SK-N-MC (cell line): ENCODE results near the gene COPE.
"Not testable (repeated sequence)": the region's sequence is repeated elsewhere in the genome, so short reads cannot be mapped to it uniquely, and the experiment has no call there.

Experiments used
- DNase-seq: peaks from one replicate; pipeline ENCODE4 v3.0.0-alpha.2; 2011; ENCODE audit warnings: low read depth, low spot score
- H3K27ac ChIP-seq: fragments of 200-600 bp; sonication (generic); 2 replicates; pipeline ENCODE4 v1.5.1; 2016; ENCODE audit warnings: mixed run types
- H3K36me3 ChIP-seq: fragments of 200-600 bp; sonication (generic); 2 replicates; pipeline ENCODE4 v1.6.1; 2017; ENCODE audit warnings: antibody characterized with exemption, low read length, mixed read lengths; ENCODE audit not compliant: insufficient read depth
- H3K4me3 ChIP-seq: fragments of 200-600 bp; sonication (generic); 2 replicates; pipeline ENCODE4 v1.5.1; 2016
- H3K9ac ChIP-seq: fragments of 200-600 bp; sonication (generic); 2 replicates; pipeline ENCODE4 v1.8.0; 2017; ENCODE audit warnings: mixed run types, mixed read lengths; ENCODE audit not compliant: insufficient read length
- H3K9me3 ChIP-seq: fragments of 200-600 bp; sonication (generic); 2 replicates; pipeline ENCODE4 v1.6.1; 2017; ENCODE audit warnings: low read depth, mild to moderate bottlenecking, antibody characterized with exemption, low read length, moderate library complexity, mixed read lengths
- EZH2 ChIP-seq: fragments of 200-600 bp; sonication (generic); IDR thresholded peaks from one replicate; pipeline ENCODE4 v1.6.1; 2017; ENCODE audit warnings: antibody characterized with exemption
- FOXP2 ChIP-seq: optimal IDR thresholded peaks from 2 replicates; pipeline ENCODE3; 2011; ENCODE audit warnings: mild to moderate bottlenecking, moderate library complexity; ENCODE audit not compliant: insufficient read depth; ENCODE audit errors: extremely low read length, control extremely low read depth
- POLR2AphosphoS5 ChIP-seq: IDR thresholded peaks from 2 replicates; pipeline ENCODE4 v1.6.1; 2012; ENCODE audit warnings: mild to moderate bottlenecking, low read depth, low read length, borderline replicate concordance

The COPE gene

GRCh38 chr19:18929311-18929710 lies 10.1 kb upstream of the COPE start:
- no peak overlapping the region for H3K4me3 ChIP-seq
- TF ChIP-seq POLR2AphosphoS5 = no peak
- TF ChIP-seq EZH2 = no peak
- no peak for TF ChIP-seq FOXP2
- H3K9ac ChIP-seq = no peak overlapping the region
- DNase-seq = no peak
- H3K27ac ChIP-seq = no peak overlapping the region
- no peaks in the 10 kb centered on the region for H3K9me3 ChIP-seq
- peaks cover 12% of the 10 kb centered on the region; the same call in 1 of the 2 replicates for H3K36me3 ChIP-seq

- no peak overlapping the region for H3K4me3 ChIP-seq
- TF ChIP-seq EZH2 = no peak
- TF ChIP-seq POLR2AphosphoS5 = 0 out of 2 replicates have a peak, but pooled peaks have one; percentile 6
- H3K9ac ChIP-seq = no peak overlapping the region
- H3K9me3 ChIP-seq = no peaks in the 10 kb centered on the region
- peaks cover 15% of the 10 kb centered on the region; the same call in 1 of the 2 replicates for H3K36me3 ChIP-seq
- DNase-seq = no peak
- H3K27ac ChIP-seq = no peak overlapping the region
These were observed 9.0 kb upstream of the COPE start for GRCh38 chr19:18928018-18928805.

GRCh38 chr19:18924684-18925213 lies 5.6 kb upstream of the COPE start:
- Histone ChIP-seq H3K27ac (no peak overlapping the region), H3K4me3 (no peak overlapping the region), H3K9ac (no peak overlapping the region), H3K9me3 (no peaks in the 10 kb centered on the region), H3K36me3 (peaks cover 29% of the 10 kb centered on the region; the same call in 1 of the 2 replicates)
- TF ChIP-seq FOXP2 (no peak), POLR2AphosphoS5 (no peak), EZH2 (no peak)
- no peak for DNase-seq

GRCh38 chr19:18922228-18922985 lies 3.2 kb upstream of the COPE start:
- TF ChIP-seq POLR2AphosphoS5 = no peak
- no peak for TF ChIP-seq EZH2
- no peak for TF ChIP-seq FOXP2
- Histone ChIP-seq H3K9me3 (no peaks in the 10 kb centered on the region), H3K9ac (no peak overlapping the region), H3K4me3 (no peak overlapping the region), H3K36me3 (peaks cover 29% of the 10 kb centered on the region; the same call in 1 of the 2 replicates), H3K27ac (no peak overlapping the region)
- no peak for DNase-seq

- Histone ChIP-seq H3K9ac (no peak overlapping the region), H3K36me3 (peaks cover 29% of the 10 kb centered on the region; the same call in 1 of the 2 replicates), H3K9me3 (no peaks in the 10 kb centered on the region), H3K4me3 (no peak overlapping the region), H3K27ac (no peak overlapping the region)
- no peak for DNase-seq
- TF ChIP-seq FOXP2 (no peak), POLR2AphosphoS5 (no peak), EZH2 (no peak)
These were observed 2.4 kb upstream of the COPE start for GRCh38 chr19:18921593-18921992.

GRCh38 chr19:18920400-18920799 lies 1.2 kb upstream of the COPE start:
- peak overlapping the region; percentile 97 for H3K4me3 ChIP-seq
- H3K9ac ChIP-seq = peak overlapping the region; percentile 81
- no peaks in the 10 kb centered on the region for H3K9me3 ChIP-seq
- TF ChIP-seq FOXP2 (no peak), EZH2 (no peak), POLR2AphosphoS5 (no peak)
- no peak for DNase-seq
- H3K36me3 ChIP-seq = peaks cover 23% of the 10 kb centered on the region; the same call in 1 of the 2 replicates
- no peak overlapping the region for H3K27ac ChIP-seq

- H3K36me3 ChIP-seq = peaks cover 22% of the 10 kb centered on the region; the same call in 1 of the 2 replicates
- H3K27ac ChIP-seq = no peak overlapping the region
- DNase-seq = no peak
- H3K9ac ChIP-seq = peak overlapping the region; percentile 81
- H3K4me3 ChIP-seq = peak overlapping the region; percentile 97
- no peak for TF ChIP-seq POLR2AphosphoS5
- TF ChIP-seq EZH2 = no peak
- no peaks in the 10 kb centered on the region for H3K9me3 ChIP-seq
These were observed 670 bp upstream of the COPE start for GRCh38 chr19:18919900-18920214.

- not testable (repeated sequence) for H3K9ac ChIP-seq, H3K36me3 ChIP-seq, H3K4me3 ChIP-seq, H3K27ac ChIP-seq, DNase-seq, H3K9me3 ChIP-seq
These were observed 1.6 kb downstream of the COPE start for GRCh38 chr19:18917593-18917992.
